ENCODE data around the gene PRPSAP1. TPM values are rescaled to one million over a fixed set of nuclear protein-coding genes. Genes with fewer than 3 reads are reported as not detected.
"Not testable (repeated sequence)": the region's sequence is repeated elsewhere in the genome, so short reads cannot be mapped to it uniquely, and the experiment has no call there.

Gene PRPSAP1
- total RNA-seq, 2 donors from 2014 or later, result 17.2 to 31.2 TPM

DNA sequence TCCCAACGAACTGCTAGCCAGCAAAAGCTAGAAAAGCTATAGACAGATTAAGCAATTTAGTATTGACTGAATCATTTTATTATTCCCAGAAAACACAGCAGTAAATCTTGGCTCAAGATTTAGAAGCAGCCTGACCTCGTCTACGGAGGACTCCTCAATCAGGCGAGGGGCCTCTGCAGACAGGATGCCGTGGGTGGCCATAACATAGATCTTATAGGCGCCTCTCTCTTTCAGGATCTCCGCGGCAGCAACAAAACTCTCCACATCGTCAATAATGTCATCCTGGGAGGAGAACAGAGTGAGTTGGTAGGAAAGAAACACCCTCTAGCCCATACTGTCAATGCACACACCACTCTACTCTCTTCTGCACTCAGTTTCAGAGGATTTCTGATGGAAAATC lies 41.0 kb downstream of the PRPSAP1 start:
- DNase-seq (ENCODE audit: low spot score in 2 of 2), result no peak
- no peak for ATAC-seq
- no peaks in the 10 kb centered on the region for H3K36me3 Mint-ChIP-seq
- H3K27ac Mint-ChIP-seq, result no peak overlapping the region
- H3K9me3 Mint-ChIP-seq, result no peaks in the 10 kb centered on the region

DNA sequence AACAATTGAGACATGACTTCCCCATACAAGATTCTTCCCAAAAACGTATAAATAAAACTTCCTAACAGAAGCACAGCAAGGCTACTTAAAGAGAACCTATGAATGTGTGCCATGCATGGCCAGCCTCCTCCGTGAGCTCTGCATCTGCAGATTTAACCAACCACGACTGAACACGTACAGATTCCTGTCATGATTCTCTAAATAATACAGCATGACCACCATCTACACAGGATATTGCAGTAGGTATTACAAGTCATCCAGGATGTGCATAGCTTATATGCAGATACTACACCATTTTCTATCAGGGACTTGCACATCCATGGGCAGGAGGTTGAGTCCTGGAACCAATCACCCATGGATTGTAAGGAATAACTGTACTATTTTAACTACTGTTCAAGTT lies 44.3 kb downstream of the PRPSAP1 start:
- Mint-ChIP-seq H3K36me3 (no peaks in the 10 kb centered on the region), H3K9me3 (no peaks in the 10 kb centered on the region), H3K27ac (no peak overlapping the region)
- no peak for ATAC-seq
- no peak for DNase-seq (ENCODE audit: low spot score in 2 of 2)

DNA sequence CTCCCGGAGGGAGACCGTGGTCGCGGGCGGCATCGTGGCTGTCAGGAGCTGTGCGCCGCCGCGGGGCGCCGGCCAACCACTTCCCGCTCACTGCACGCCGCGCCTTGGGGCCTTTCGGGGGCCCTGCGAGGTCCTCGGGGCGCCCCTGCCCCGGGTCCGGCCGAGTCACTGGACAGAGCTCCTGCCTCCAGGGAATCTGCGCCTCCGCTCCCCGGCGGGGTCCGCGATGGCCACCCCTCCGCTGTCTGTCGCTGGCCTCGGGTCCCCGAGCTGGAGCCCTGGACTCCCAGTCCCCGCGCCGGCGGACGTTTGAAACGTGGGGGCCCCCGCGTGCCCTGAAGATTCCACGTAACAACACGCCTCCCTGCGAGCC lies 45.8 kb downstream of the PRPSAP1 start, which contains the start of gene QRICH2:
Gene QRICH2 (minus strand): TSS at position 311 of the 373 bp plus-strand sequence. CDS start 278 bp downstream, at position 33.
- Mint-ChIP-seq H3K27ac (no peak within 1 kb of the TSS), H3K36me3 (no peaks in the 10 kb centered on the region), H3K9me3 (no peaks in the 10 kb centered on the region)
- no peak for DNase-seq (ENCODE audit: low spot score in 2 of 2)
- no peak for ATAC-seq

DNA sequence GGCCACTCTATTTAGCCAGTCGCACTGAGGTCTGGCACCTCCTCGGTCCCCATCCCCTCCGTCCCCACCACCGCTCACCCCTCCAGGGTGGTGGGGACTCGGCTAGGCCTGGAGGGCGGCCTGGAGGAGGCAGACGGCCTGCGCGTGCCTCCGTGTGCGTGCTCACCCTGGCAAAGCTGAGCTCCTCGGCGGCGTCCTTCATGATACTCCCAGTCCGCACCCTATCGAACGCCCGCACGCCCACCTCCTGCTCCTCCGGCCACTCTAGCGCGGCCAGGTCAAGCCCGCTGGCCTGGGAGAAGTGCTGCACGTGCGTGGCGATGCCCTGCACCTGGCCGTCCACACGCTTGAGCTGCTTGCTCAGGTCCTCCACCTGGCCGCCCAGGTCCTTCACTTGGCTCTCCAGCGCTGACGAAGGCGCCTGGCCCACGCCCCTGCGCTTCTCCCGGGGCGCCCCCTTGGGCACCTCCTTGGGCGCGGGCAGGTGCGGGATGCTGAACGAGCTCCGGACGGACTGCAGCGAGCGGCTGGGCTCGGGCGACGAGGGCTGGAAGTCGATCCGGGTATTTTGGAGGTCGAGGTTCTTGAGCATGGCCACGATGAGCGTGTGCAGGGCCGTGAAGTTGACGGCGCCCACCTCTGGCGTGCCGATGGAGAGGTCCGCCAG lies 46.3 kb downstream of the PRPSAP1 start:
- ATAC-seq, result no peak
- H3K9me3 Mint-ChIP-seq, result no peaks in the 10 kb centered on the region
- no peak for DNase-seq (ENCODE audit: low spot score in 2 of 2)
- no peak overlapping the region for H3K27ac Mint-ChIP-seq
- no peaks in the 10 kb centered on the region for H3K36me3 Mint-ChIP-seq

DNA sequence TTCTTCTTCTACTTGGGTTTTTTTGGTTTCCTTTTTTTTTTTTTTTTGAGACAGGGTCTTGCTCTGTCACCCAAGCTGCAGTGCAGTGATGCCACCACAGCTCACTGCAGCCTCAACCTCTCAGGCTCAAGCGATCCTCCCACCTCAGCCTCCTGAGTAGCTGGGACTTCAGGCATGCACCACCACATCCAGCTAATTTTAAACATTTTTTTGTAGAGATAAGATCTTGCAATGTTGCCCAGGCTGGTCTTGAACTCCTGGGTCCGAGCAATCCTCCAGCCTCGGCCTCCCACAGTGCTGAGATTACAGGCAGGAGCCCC lies 48.6 kb downstream of the PRPSAP1 start:
- not testable (repeated sequence) for H3K36me3 Mint-ChIP-seq; H3K9me3 Mint-ChIP-seq; DNase-seq (ENCODE audit: low spot score in 2 of 2); ATAC-seq; H3K27ac Mint-ChIP-seq

DNA sequence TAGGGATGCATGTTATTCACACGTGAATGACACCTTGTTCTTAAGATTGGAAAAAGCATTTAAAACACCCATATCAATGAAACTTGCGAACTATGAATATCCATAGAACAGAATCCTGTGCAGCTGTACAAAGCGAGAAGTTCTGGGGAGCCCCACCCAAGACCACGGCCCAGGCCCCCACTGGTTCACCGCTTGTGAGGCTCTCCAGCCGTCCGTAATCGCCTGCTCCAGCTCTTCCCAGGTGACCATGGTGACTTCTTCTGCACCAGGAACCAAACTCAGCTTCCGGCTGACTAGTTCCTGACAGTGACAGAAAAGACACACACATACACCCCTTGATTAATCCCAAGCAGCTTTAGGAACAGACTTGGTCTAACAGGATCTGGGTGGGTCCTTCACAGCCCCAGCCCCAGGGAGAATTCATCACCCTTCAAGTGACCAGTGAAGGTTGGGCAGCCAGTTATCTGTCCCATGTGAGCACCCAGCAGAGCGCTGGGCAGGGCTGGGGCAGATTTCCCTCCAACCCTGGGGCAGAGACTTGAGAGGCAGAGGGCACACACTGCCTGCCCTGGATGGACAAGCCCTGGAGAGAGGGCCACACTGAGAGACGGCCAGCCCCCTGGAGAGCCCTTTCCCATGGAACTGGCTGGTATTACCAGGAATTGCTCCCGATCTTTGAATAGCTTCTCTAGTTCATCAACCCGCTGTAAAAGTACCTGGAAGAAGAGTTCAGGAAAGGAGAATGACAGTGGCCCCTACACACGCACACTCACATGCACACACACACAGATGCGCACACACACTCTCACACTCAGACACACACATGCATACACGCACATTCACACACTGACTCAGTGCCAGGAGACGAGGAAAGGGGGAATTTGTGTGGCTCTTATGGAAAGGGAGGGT lies 49.2 kb downstream of the PRPSAP1 start:
- DNase-seq (ENCODE audit: low spot score in 2 of 2) (no peak), ATAC-seq (no peak)
- no peaks in the 10 kb centered on the region for H3K9me3 Mint-ChIP-seq
- H3K27ac Mint-ChIP-seq, result no peak overlapping the region
- H3K36me3 Mint-ChIP-seq, result no peaks in the 10 kb centered on the region

DNA sequence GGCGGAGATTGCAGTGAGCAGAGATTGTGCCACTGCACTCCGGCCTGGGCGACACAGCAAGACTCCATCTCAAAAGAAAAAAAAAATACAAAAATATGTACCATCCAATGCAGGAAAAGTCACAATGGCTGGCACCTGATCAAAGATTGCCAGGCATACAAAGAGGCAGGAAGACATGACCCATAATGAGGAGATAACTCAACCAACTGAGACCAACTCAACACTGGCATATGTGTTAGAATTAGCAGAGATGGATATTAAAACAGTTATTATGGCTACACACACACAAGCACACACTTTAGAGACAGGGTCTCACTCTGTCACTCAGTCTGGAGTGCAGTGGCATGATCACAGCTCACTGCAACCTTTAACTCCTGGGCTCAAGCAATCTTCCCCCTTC lies 56.3 kb downstream of the PRPSAP1 start:
- ATAC-seq (no peak), DNase-seq (ENCODE audit: low spot score in 2 of 2) (no peak)
- Mint-ChIP-seq H3K36me3 (no peaks in the 10 kb centered on the region), H3K27ac (no peak overlapping the region), H3K9me3 (no peaks in the 10 kb centered on the region)

DNA sequence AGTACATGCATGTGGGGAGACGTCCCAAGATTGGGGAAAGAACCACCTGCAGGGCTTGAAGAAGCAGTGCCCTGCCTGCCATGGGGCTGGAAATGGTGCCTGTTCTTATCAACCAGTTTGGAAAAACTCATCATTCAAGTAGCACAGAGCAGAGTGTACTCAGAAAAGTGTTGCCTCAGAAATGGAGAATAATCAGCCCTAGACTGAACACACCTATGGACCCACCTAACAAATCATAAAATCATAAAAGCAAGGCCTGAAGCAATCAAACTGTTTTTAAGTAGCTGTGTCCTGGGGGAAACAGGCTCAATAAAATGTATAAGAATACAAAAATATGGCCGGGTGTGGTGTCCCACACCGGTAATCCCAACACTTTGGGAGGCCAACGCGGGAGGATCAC lies 56.8 kb downstream of the PRPSAP1 start:
- H3K27ac Mint-ChIP-seq, result peak overlapping the region in 1 of 2 donors; percentile 26
- no peaks in the 10 kb centered on the region for H3K9me3 Mint-ChIP-seq
- DNase-seq (ENCODE audit: low spot score in 2 of 2), result no peak
- no peaks in the 10 kb centered on the region for H3K36me3 Mint-ChIP-seq
- ATAC-seq, result no peak

DNA sequence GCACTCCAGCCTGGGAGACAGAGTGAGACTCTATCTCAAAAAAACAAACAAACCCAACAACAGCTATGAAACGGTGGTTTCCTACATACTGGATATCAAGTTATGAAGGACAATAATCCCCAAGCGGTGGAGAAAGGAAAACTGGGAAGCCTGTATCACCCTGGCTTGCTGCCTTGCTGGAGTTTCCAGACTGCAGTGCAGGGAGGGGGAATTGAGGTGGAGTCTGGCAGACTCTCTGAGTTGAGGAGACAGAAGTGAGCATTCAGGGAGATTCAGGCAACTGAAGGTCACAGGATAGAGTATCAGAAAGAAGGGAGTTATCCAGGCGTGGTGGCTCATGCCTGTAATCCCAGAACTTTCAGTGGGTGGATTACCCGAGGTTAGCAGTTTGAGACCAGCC lies 57.5 kb downstream of the PRPSAP1 start:
- Mint-ChIP-seq H3K27ac (no peak overlapping the region), H3K9me3 (no peaks in the 10 kb centered on the region), H3K36me3 (no peaks in the 10 kb centered on the region)
- ATAC-seq (no peak), DNase-seq (ENCODE audit: low spot score in 2 of 2) (no peak)

DNA sequence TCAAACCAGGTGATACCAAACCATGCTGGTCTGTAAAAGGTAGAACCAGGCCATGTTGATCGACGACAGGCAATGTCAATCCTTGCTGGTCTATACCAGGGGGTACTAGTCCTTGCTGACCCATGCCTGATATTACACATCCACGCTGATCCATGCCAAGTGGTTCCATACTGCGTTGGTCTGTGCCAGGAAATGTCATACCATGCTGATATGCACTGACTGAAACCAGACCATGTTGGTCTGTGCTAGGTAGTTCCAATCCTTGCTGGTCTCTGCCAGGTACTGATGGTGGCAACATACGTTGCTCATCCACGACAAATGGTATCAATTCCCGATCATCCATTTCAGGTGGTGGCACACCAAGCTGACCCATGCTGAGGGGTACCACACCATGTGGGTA lies 60.6 kb downstream of the PRPSAP1 start:
- no peak overlapping the region for H3K27ac Mint-ChIP-seq
- H3K9me3 Mint-ChIP-seq, result no peaks in the 10 kb centered on the region
- no peaks in the 10 kb centered on the region for H3K36me3 Mint-ChIP-seq
- DNase-seq (ENCODE audit: low spot score in 2 of 2) (no peak), ATAC-seq (no peak)

DNA sequence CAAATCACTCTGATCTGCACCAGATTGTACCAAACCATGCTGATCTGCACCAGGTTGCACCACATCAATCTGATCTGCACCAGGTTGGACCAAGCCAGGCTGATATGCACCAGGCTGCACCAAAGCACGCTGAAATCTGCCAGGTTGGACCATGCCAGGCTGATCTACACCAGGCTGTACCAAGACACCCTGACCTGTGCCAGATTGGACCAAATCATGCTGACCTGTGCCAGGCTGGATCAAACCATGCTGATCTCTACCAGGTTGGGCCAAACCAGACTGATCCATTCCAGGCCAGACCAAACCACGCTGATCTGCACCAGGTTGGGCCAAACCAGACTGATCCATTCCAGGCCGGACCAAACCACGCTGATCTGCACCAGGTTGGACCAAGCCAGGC lies 61.1 kb downstream of the PRPSAP1 start:
- Mint-ChIP-seq H3K36me3 (no peaks in the 10 kb centered on the region), H3K9me3 (no peaks in the 10 kb centered on the region), H3K27ac (no peak overlapping the region)
- ATAC-seq (no peak), DNase-seq (ENCODE audit: low spot score in 2 of 2) (no peak)

DNA sequence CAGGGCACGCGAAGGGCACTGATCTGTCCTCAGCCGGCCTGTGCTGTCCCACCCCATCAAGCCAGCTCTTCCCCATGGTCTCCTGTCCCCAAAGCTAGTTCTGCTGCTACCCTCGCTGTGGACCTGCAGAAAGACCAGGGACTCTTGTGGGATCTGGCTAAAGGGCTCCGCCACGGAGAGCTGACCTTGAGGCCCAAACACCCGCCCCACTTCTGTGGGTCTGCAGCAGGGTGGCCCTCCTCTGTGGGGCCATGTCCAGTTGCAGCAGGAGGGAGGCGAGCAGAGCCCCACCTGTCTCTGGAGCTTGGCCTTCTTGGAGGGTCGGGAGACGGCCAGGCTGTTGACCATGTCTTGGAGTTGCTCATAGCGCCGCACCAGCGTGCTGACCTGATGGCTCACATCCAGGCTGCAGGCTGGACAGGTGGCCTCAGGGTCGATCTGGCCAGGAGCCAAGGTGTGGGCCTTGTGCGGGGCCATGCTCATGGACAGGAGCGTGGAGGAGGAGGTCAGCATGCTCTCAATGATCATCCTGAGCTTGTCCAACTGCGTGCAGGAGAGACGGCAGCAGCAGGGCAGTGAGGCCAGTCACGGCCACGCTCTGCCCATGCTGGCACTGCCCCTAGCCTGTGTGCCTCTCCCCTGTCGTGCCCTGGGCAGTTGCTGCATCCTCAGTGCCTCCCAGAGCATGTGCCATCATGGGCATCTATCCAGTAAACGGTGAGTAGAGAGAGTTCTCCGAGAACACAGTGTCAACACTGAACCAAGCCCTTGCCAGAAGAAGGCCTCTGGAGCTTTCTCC lies 71.9 kb downstream of the PRPSAP1 start:
- ATAC-seq (no peak), DNase-seq (ENCODE audit: low spot score in 2 of 2) (no peak)
- Mint-ChIP-seq H3K36me3 (no peaks in the 10 kb centered on the region), H3K9me3 (no peaks in the 10 kb centered on the region), H3K27ac (no peak overlapping the region)

DNA sequence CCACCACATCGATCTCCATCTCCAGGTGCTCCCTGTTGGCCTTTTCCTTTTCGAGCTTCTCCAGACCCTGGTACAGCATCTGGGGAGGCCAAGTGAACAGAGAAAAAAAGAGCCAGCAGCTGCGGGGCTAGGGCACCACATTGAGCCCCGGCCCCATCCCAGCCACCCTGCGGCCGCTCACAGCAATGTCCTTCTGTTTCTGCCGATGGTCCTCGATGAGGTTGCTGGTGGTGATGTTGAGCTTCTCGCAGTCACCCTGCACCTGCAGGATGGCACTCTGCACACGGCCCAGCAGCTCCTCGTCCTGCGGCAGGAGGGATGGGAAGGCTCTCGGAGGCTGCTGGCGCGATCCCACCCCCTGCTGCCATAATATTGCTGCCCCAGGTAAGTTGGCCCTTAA lies 73.1 kb downstream of the PRPSAP1 start:
- ATAC-seq (no peak), DNase-seq (ENCODE audit: low spot score in 2 of 2) (no peak)
- no peaks in the 10 kb centered on the region for H3K36me3 Mint-ChIP-seq
- no peaks in the 10 kb centered on the region for H3K9me3 Mint-ChIP-seq
- H3K27ac Mint-ChIP-seq, result peak overlapping the region in 1 of 2 donors; percentile 66

DNA sequence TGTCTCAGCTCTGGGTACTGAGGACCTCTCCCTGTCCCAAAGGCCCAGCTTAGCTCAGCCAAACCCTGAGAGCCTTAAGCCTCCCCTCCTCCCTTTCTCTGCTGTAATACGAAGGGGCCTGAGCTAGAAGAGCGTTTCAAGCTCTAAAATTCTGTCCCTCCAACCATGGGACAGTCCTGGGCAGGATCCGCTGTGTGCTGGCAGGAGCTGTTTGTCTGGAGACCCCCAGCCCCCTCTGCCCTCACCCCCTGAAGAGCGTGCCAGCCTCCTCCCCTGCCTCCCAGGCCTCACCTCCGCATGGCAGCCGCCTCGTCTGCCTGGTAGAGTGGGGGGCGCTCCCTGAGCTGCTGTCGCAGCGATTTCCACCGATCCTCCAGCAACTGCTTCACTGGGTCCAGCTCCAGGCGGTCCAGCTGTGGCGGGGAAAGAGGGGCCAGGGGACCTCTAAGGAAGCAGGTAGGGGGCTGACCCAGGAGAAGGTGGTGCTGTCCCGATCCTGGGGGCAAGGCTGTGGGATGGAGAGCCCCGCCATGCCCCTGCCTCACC lies 73.9 kb downstream of the PRPSAP1 start:
- ATAC-seq (no peak), DNase-seq (ENCODE audit: low spot score in 2 of 2) (no peak)
- H3K36me3 Mint-ChIP-seq, result no peaks in the 10 kb centered on the region
- H3K27ac Mint-ChIP-seq, result peak overlapping the region in 1 of 2 donors; percentile 66
- H3K9me3 Mint-ChIP-seq, result no peaks in the 10 kb centered on the region

DNA sequence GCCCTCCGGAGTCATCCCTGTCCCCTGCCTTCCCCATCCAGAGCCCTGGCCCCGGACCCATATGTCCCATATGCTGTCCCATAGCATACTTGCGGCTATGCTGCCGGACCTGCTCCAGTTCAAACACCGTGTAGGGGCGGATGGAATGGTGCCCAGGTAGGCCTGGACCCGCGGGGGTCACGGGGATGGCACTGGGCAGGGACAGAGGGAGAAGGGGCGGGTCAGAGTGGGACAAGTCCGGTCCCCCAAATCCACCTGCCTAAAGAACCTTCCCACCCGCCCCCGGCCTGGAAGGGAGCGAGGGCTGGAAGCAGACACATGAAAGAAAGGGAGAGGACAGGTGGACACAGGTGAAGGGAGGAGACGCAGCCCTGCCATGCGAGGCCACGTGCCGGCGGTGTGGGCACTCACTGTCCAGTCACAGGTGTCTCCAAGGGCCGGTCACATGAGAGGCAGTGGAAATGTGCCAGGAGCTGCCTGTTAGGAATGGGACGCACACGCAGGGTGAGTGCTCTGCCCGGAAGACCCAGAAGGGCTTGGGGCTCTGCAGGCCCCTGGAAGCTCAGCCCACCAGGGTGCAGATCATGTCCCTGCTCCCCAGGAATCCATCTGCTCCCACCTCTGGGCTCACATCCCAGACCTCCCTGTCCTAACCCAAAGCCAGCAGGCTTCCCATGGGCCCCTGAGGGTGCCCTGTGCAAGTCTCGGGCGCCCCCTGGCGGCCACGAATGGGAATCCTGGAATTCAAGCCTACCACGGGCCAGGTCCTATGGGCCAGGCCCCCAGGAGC lies 74.6 kb downstream of the PRPSAP1 start:
- Mint-ChIP-seq H3K9me3 (no peaks in the 10 kb centered on the region), H3K36me3 (no peaks in the 10 kb centered on the region), H3K27ac (peak overlapping the region in 1 of 2 donors; percentile 66)
- ATAC-seq (peak; percentile 71 to 83), DNase-seq (ENCODE audit: low spot score in 2 of 2) (peak; percentile 88 to 91)

DNA sequence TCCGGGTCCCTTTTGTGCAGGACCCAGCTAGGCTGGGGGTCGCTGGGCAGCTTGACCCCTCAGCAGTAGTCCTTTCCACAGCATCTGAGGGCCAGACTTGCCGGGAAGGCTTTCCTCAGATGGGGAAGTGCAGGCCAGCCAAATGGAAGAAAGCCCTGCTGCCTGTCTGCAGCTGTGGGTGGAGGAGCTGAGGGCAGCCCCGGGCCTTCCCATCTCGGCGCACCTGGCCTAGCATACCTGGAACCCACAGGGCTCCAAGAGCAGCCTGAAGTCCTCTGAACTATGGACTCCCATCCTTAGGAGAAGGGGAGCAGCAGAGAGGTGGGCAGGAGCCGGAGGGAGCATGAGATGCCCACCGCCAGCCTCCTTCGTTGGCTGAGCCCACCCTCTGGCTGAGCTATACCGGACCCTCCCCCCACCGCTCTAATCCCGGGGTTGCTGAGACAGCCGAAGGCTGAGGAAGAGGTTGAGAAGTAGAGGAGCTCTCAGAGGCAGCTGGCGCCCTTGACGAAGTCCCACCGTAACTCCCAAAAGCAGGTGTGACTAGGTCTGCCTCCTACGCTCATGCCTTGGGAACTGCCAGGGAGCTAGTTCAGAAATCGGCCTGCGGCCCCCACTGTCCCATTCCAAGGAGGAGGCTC lies 75.3 kb downstream of the PRPSAP1 start:
- no peak overlapping the region for H3K27ac Mint-ChIP-seq
- ATAC-seq (no peak), DNase-seq (ENCODE audit: low spot score in 2 of 2) (no peak)
- no peaks in the 10 kb centered on the region for H3K9me3 Mint-ChIP-seq
- H3K36me3 Mint-ChIP-seq, result no peaks in the 10 kb centered on the region
